ENCODE measurements around the gene IL12RB1. TPM values are rescaled to one million over a fixed set of nuclear protein-coding genes. Genes with fewer than 3 reads are reported as not detected.

Gene IL12RB1
- total RNA-seq, 5 donors from 2014 or later (not counting 1 experiment from before 2014, with no cell fraction given): 26.3 to 45.2 (median 39.3) TPM

GRCh38 chr19:18072335-18072734 lies 14.4 kb downstream of the IL12RB1 start:
- peaks cover 25% of the 10 kb centered on the region for H3K36me3 Mint-ChIP-seq
- ChIA-PET POLR2A (no interaction called here), CTCF (no interaction called here)
- ATAC-seq (replicated peaks in 1 of 4) (no peak), DNase-seq (no peak)
- H3K4me1 Mint-ChIP-seq: peaks cover 13 to 14% (median 14%) of the 10 kb centered on the region in 3 donors
- no peaks in the 10 kb centered on the region for H3K9me3 Mint-ChIP-seq
- no peak overlapping the region for H3K4me3 Mint-ChIP-seq
- Histone ChIP-seq H3K27ac (ENCODE audit: low read length) (no peak overlapping the region), H3K27me3 (replicated peaks in 1 of 2; ENCODE audit: control insufficient read depth in 2 of 2, extremely low read depth in 1 of 2, insufficient read depth in 2 of 2, low read length in 1 of 2) (no peaks in the 10 kb centered on the region), H3K4me1 (ENCODE audit: control insufficient read depth in 1 of 2, extremely low read depth in 1 of 2, insufficient read depth in 2 of 2, low read length in 2 of 2) (peaks cover 2 to 14% of the 10 kb centered on the region in 2 experiments), H3K9me3 (no peaks in the 10 kb centered on the region), H3K4me3 (ENCODE audit: control insufficient read depth in 1 of 2, extremely low read depth in 1 of 2, low read length in 1 of 2) (no peak overlapping the region), H3K36me3 (ENCODE audit: control insufficient read depth in 2 of 2, extremely low read depth in 1 of 2, insufficient read depth in 1 of 2, low read length in 1 of 2) (peaks cover 3 to 57% of the 10 kb centered on the region in 2 donors)
- WGBS (ENCODE audit: insufficient coverage): no CpG with 5 or more reads among the region's 6 CpGs
- no peak overlapping the region for H3K27ac Mint-ChIP-seq
- H3K27me3 Mint-ChIP-seq: no peaks in the 10 kb centered on the region

- Histone ChIP-seq H3K27ac (ENCODE audit: low read length) (no peak overlapping the region), H3K27me3 (replicated peaks in 1 of 2; ENCODE audit: control insufficient read depth in 2 of 2, extremely low read depth in 1 of 2, insufficient read depth in 2 of 2, low read length in 1 of 2) (no peaks in the 10 kb centered on the region), H3K9me3 (no peaks in the 10 kb centered on the region), H3K36me3 (ENCODE audit: control insufficient read depth in 2 of 2, extremely low read depth in 1 of 2, insufficient read depth in 1 of 2, low read length in 1 of 2) (peaks cover 5 to 51% of the 10 kb centered on the region in 2 donors), H3K4me1 (ENCODE audit: control insufficient read depth in 1 of 2, extremely low read depth in 1 of 2, insufficient read depth in 2 of 2, low read length in 2 of 2) (peaks cover 2 to 14% of the 10 kb centered on the region in 2 experiments), H3K4me3 (ENCODE audit: control insufficient read depth in 1 of 2, extremely low read depth in 1 of 2, low read length in 1 of 2) (no peak overlapping the region)
- H3K36me3 Mint-ChIP-seq: peaks cover 22% of the 10 kb centered on the region
- CTCF ChIA-PET: interaction anchor here in 1 of 2 donors (0.6 kb wide), 1 partner anchor 292 kb away, joined by 8 read pairs; no protein-coding TSS in a partner anchor
- no peak for ATAC-seq (replicated peaks in 1 of 4)
- POLR2A ChIA-PET: interaction anchor here in 1 of 2 donors (0.6 kb wide), 1 partner anchor 302 kb away, joined by 4 read pairs; no protein-coding TSS in a partner anchor
- WGBS (ENCODE audit: insufficient coverage): 93% methylated on average over 8 of the region's 11 CpGs
- H3K27ac Mint-ChIP-seq: no peak overlapping the region
- no peaks in the 10 kb centered on the region for H3K9me3 Mint-ChIP-seq
- H3K4me3 Mint-ChIP-seq: no peak overlapping the region
- H3K4me1 Mint-ChIP-seq: peaks cover 13 to 14% (median 14%) of the 10 kb centered on the region in 3 donors
- no peak for DNase-seq
- H3K27me3 Mint-ChIP-seq: no peaks in the 10 kb centered on the region
These were observed 16.6 kb downstream of the IL12RB1 start for GRCh38 chr19:18070181-18070580.

- peaks cover 13 to 14% (median 14%) of the 10 kb centered on the region in 3 donors for H3K4me1 Mint-ChIP-seq
- ChIA-PET POLR2A (no interaction called here), CTCF (no interaction called here)
- H3K27ac Mint-ChIP-seq: no peak overlapping the region
- Histone ChIP-seq H3K4me1 (ENCODE audit: control insufficient read depth in 1 of 2, extremely low read depth in 1 of 2, insufficient read depth in 2 of 2, low read length in 2 of 2) (peaks cover 2 to 14% of the 10 kb centered on the region in 2 experiments), H3K9me3 (no peaks in the 10 kb centered on the region), H3K36me3 (ENCODE audit: control insufficient read depth in 2 of 2, extremely low read depth in 1 of 2, insufficient read depth in 1 of 2, low read length in 1 of 2) (peaks cover 5 to 54% of the 10 kb centered on the region in 2 donors), H3K27me3 (replicated peaks in 1 of 2; ENCODE audit: control insufficient read depth in 2 of 2, extremely low read depth in 1 of 2, insufficient read depth in 2 of 2, low read length in 1 of 2) (no peaks in the 10 kb centered on the region), H3K4me3 (ENCODE audit: control insufficient read depth in 1 of 2, extremely low read depth in 1 of 2, low read length in 1 of 2) (no peak overlapping the region), H3K27ac (ENCODE audit: low read length) (no peak overlapping the region)
- H3K36me3 Mint-ChIP-seq: peaks cover 27% of the 10 kb centered on the region
- H3K27me3 Mint-ChIP-seq: no peaks in the 10 kb centered on the region
- no peak overlapping the region for H3K4me3 Mint-ChIP-seq
- DNase-seq (no peak), ATAC-seq (replicated peaks in 1 of 4) (no peak)
- no peaks in the 10 kb centered on the region for H3K9me3 Mint-ChIP-seq
- 71% methylated on average over 3 of the region's 15 CpGs for WGBS (ENCODE audit: insufficient coverage)
These were observed 17.4 kb downstream of the IL12RB1 start for GRCh38 chr19:18069383-18069782.

- Mint-ChIP-seq H3K9me3 (no peaks in the 10 kb centered on the region), H3K27me3 (no peaks in the 10 kb centered on the region), H3K27ac (peak overlapping the region in 1 of 2 donors; percentile 66), H3K4me1 (peaks cover 5% of the 10 kb centered on the region in 3 donors), H3K36me3 (peaks cover 22% of the 10 kb centered on the region), H3K4me3 (no peak overlapping the region)
- no peak for ATAC-seq (replicated peaks in 1 of 4)
- peaks cover under 1 to 5% of the 10 kb centered on the region in 2 experiments for H3K4me1 ChIP-seq (ENCODE audit: control insufficient read depth in 1 of 2, extremely low read depth in 1 of 2, insufficient read depth in 2 of 2, low read length in 2 of 2)
- ChIA-PET CTCF (interaction anchor here in 1 of 2 donors (0.6 kb wide), 1 partner anchor 45 kb away, joined by 4 read pairs; no protein-coding TSS in a partner anchor), POLR2A (no interaction called here)
- no peak overlapping the region for H3K27ac ChIP-seq (ENCODE audit: low read length)
- H3K36me3 ChIP-seq (ENCODE audit: control insufficient read depth in 2 of 2, extremely low read depth in 1 of 2, insufficient read depth in 1 of 2, low read length in 1 of 2): peaks cover 5 to 51% of the 10 kb centered on the region in 2 donors
- no peaks in the 10 kb centered on the region for H3K27me3 ChIP-seq (replicated peaks in 1 of 2; ENCODE audit: control insufficient read depth in 2 of 2, extremely low read depth in 1 of 2, insufficient read depth in 2 of 2, low read length in 1 of 2)
- no peak for DNase-seq
- no peak overlapping the region for H3K4me3 ChIP-seq (ENCODE audit: control insufficient read depth in 1 of 2, extremely low read depth in 1 of 2, low read length in 1 of 2)
- WGBS (ENCODE audit: insufficient coverage): no CpG with 5 or more reads among the region's 5 CpGs
- H3K9me3 ChIP-seq: no peaks in the 10 kb centered on the region
These were observed 18.3 kb downstream of the IL12RB1 start for GRCh38 chr19:18068395-18068794.

GRCh38 chr19:18065173-18065495 lies 21.6 kb downstream of the IL12RB1 start:
- no peak overlapping the region for H3K4me3 Mint-ChIP-seq
- CTCF ChIA-PET: interaction anchor here in 1 of 2 donors (0.6 kb wide), 1 partner anchor 108 kb away, joined by 6 read pairs; no protein-coding TSS in a partner anchor
- H3K27me3 Mint-ChIP-seq: no peaks in the 10 kb centered on the region
- no peaks in the 10 kb centered on the region for H3K27me3 ChIP-seq (replicated peaks in 1 of 2; ENCODE audit: control insufficient read depth in 2 of 2, extremely low read depth in 1 of 2, insufficient read depth in 2 of 2, low read length in 1 of 2)
- no peak overlapping the region for H3K4me3 ChIP-seq (ENCODE audit: control insufficient read depth in 1 of 2, extremely low read depth in 1 of 2, low read length in 1 of 2)
- no CpG with 5 or more reads among the region's 1 CpG for whole genome bisulfite sequencing (ENCODE audit: insufficient coverage)
- H3K36me3 ChIP-seq (ENCODE audit: control insufficient read depth in 2 of 2, extremely low read depth in 1 of 2, insufficient read depth in 1 of 2, low read length in 1 of 2): peaks cover 5 to 45% of the 10 kb centered on the region in 2 donors
- H3K9me3 Mint-ChIP-seq: no peaks in the 10 kb centered on the region
- ATAC-seq (replicated peaks in 1 of 4) (no peak), DNase-seq (no peak)
- POLR2A ChIA-PET: no interaction called here
- H3K27ac ChIP-seq (ENCODE audit: low read length): no peak overlapping the region
- H3K27ac Mint-ChIP-seq: peak overlapping the region in 1 of 2 donors; percentile 21
- H3K4me1 Mint-ChIP-seq: no peaks in the 10 kb centered on the region
- H3K9me3 ChIP-seq: no peaks in the 10 kb centered on the region
- H3K4me1 ChIP-seq (ENCODE audit: control insufficient read depth in 1 of 2, extremely low read depth in 1 of 2, insufficient read depth in 2 of 2, low read length in 2 of 2): no peaks in the 10 kb centered on the region
- H3K36me3 Mint-ChIP-seq: peaks cover 21% of the 10 kb centered on the region

- ATAC-seq (replicated peaks in 1 of 4): peak in 2 of 4 experiments; percentile 30 to 33
- Mint-ChIP-seq H3K27ac (no peak overlapping the region), H3K4me1 (peaks cover 3 to 4% (median 3%) of the 10 kb centered on the region in 3 donors), H3K4me3 (no peak overlapping the region), H3K36me3 (peaks cover 26% of the 10 kb centered on the region), H3K27me3 (no peaks in the 10 kb centered on the region), H3K9me3 (no peaks in the 10 kb centered on the region)
- Histone ChIP-seq H3K4me3 (ENCODE audit: control insufficient read depth in 1 of 2, extremely low read depth in 1 of 2, low read length in 1 of 2) (no peak overlapping the region), H3K36me3 (ENCODE audit: control insufficient read depth in 2 of 2, extremely low read depth in 1 of 2, insufficient read depth in 1 of 2, low read length in 1 of 2) (peaks cover 9 to 44% of the 10 kb centered on the region in 2 donors), H3K27me3 (replicated peaks in 1 of 2; ENCODE audit: control insufficient read depth in 2 of 2, extremely low read depth in 1 of 2, insufficient read depth in 2 of 2, low read length in 1 of 2) (no peaks in the 10 kb centered on the region), H3K9me3 (no peaks in the 10 kb centered on the region), H3K4me1 (ENCODE audit: control insufficient read depth in 1 of 2, extremely low read depth in 1 of 2, insufficient read depth in 2 of 2, low read length in 2 of 2) (peaks cover 0 to 7% of the 10 kb centered on the region in 2 experiments), H3K27ac (ENCODE audit: low read length) (no peak overlapping the region)
- WGBS (ENCODE audit: insufficient coverage): 96% methylated on average over 3 of the region's 5 CpGs
- ChIA-PET POLR2A (no interaction called here), CTCF (no interaction called here)
- DNase-seq: peak in 13 of 35 experiments; percentile 12 to 55 (median 20)
These were observed 23.3 kb downstream of the IL12RB1 start for GRCh38 chr19:18063463-18063862.

All from T-cell (primary cell).